Stimulated activated CD4-positive, alpha-beta T cell treated with anti-CD3 and anti-CD28 coated beads, Interleukin-15, amount 100 ng/mL, for 48 hours (primary cell): ENCODE measurements around the gene ST3GAL5.
"Not testable (repeated sequence)": the region's sequence is repeated elsewhere in the genome, so short reads cannot be mapped to it uniquely, and the experiment has no call there.

Experiments used
- DNase-seq, 2 donors: peaks; one replicate each; pipeline ENCODE4 v3.0.0-alpha.2; 2020; ENCODE audit warnings: low read depth in 2 of 2

The ST3GAL5 gene

GRCh38 chr2:85838181-85838580 lies 50.6 kb downstream of the ST3GAL5 start:
- no peak for DNase-seq

GRCh38 chr2:85834466-85834865 lies 54.3 kb downstream of the ST3GAL5 start:
- DNase-seq: no peak

GRCh38 chr2:85831735-85832134 lies 57.1 kb downstream of the ST3GAL5 start:
- no peak for DNase-seq

DNA sequence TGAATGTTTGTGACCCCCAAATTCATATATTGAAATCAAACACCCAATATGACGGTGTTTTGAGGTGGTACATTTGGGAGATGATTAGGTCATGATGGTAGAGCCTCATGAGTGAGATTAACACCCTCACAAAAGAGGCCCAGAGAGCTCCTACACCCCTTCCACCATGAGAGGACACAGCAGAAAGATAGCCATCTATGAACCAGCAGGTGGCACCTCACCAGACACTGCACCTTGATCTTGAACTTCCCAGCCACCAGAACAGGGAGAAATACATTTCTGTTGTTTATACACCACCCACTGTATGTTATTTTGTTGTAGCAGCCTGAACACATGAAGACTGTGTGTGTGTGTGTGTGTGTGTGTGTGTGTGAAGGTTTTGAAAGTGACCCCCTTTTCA lies 58.1 kb downstream of the ST3GAL5 start:
- no peak for DNase-seq

DNA sequence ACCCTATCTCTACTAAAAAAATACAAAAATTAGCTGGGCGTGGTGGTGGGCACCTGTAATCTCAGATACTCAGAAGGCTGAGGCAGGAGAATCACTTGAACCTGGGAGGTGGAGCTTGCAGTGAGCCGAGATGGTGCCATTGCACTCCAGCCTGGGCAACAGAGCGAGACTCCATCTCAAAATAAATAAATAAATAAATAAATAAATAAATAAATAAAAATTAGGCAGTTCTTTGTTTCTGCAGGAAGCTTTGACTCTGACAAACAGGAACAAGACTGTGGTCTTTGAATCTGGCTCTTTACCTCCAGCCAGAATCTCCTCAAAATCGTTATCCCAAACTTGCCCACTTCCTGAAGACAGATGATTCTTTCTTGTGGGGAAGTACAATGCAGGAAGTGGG lies 59.4 kb downstream of the ST3GAL5 start:
- not testable (repeated sequence) for DNase-seq

GRCh38 chr2:85828725-85829124 lies 60.1 kb downstream of the ST3GAL5 start:
- DNase-seq: no peak

GRCh38 chr2:85827879-85828569 lies 60.8 kb downstream of the ST3GAL5 start:
- DNase-seq: no peak

- DNase-seq: peak; percentile 60 to 77
These were observed 61.6 kb downstream of the ST3GAL5 start for GRCh38 chr2:85826990-85827878.

DNA sequence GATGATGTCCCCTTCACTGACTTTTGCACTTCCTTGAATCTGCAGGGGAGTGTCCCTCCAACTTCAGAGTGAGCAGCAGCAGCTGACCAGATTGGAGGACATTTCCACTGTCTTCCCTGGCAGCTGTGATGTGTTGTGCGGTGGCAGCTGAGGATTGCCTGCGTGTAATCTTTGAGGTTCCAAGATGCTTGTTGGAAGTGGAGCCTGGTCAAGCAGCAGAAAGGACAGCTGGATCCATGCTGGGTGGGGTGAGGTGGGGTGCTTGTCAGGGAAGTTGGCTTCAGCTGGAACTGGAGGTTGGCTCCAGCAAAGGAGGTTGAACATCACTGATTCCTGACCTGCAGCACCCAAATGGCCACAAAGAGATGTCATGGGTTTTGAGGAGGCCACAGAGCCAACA lies 64.8 kb downstream of the ST3GAL5 start:
- no peak for DNase-seq

GRCh38 chr2:85822766-85823165 lies 66.0 kb downstream of the ST3GAL5 start:
- DNase-seq: no peak

GRCh38 chr2:85819811-85820510 lies 68.8 kb downstream of the ST3GAL5 start:
- no peak for DNase-seq

DNA sequence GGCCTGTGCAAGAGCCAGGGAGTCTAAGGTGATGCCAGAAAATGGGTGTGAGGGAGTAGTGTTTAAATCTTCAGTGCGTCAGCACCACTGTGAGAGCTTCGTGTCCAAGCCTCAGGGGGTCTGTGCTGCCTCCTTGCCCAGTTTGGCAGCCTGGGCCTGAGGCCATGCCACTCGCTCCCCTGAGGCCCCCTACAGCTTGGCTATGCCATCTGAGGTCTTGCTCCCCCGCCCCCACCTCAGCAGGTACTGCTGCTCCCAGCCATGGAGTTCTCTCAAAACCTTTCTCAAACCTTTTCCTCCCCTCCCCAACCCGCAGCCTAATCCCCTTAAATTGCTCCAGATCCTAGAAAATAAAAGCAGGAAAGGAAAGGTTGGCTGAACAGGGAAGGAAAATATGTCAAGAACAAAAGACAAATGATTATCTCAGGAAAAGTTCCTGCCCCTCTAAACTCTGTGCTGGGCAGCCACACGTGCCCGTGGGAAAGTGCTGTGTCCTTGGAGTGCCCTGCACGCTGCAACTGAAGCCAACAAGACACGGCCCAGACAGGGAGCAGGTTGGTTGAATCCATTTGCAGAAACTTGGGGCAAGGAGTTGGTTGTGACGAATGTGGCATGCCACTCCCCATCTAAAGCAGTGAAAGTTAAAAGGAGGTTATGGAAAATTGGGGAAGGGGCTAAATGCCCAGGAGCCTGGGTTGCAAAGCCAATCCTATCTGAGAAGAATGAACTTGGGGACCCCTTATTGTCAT lies 73.8 kb downstream of the ST3GAL5 start:
- DNase-seq: no peak

GRCh38 chr2:85813982-85814801 lies 74.6 kb downstream of the ST3GAL5 start:
- peak; percentile 66 to 79 for DNase-seq

DNA sequence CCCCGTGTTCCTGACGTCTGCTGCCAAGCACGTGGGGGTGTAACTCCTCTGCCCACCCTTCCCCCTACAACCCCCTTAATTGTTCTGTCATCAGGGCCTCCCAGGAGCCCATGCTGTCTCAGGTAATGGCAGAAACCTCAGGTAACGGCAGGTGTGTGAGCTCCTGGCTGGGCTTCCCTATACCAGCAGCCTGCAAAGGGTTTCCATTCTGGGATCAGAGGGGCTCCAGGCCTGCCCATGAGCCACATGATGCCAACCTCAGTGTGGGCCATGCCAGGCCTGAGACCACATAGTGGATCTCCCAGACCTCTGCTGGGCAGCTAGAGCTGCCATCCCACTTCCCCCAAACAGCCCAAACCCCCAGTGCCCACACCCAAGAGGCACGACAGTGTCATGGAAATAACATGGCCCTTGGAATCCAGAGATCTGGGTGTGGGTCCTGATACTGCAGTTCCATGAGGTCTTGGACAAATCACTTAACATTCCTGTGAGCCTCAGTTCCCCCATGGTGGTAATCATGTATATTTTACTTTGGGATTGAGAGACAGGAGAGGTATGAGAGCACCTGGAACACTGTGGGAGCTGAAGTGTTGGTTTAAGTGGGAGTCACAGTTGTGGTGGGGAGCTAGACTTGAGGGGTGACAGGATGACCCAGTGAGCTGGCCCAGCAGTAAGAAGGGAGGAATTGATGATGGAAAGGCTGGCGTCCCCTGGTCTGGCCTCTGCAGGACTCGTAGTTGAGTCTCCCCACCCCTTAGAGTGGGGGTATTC lies 75.4 kb downstream of the ST3GAL5 start:
- no peak for DNase-seq

DNA sequence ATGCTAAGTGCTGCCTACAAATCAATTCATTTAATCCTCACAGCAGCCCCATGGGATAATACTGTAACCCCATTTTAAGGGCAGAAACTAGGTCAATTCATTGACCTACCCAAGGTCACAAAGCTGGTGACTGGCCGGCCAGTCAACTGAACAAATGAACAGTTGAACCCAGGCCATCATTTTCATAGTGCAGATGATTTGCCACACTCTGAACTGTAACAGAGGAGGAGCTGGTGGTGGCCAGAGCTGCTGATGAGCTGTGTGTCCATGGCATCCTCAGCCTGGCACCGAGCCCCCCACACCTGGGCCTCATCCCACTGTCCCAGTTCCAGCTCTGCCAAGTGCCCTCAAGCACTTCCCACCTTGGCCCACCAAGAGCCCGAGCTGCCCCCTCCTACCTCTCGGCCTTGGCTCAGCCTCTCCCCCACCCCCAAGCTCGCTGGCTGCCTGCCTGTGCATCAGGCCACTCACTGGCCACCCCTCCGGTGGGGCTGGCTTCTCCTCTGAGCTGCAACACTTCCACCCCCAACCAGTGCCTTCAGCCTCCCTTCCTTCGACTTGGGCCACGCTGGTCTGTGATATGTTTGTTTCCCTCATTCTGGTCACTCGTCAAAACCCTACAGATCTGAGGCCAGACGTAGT lies 76.6 kb downstream of the ST3GAL5 start:
- no peak for DNase-seq

DNA sequence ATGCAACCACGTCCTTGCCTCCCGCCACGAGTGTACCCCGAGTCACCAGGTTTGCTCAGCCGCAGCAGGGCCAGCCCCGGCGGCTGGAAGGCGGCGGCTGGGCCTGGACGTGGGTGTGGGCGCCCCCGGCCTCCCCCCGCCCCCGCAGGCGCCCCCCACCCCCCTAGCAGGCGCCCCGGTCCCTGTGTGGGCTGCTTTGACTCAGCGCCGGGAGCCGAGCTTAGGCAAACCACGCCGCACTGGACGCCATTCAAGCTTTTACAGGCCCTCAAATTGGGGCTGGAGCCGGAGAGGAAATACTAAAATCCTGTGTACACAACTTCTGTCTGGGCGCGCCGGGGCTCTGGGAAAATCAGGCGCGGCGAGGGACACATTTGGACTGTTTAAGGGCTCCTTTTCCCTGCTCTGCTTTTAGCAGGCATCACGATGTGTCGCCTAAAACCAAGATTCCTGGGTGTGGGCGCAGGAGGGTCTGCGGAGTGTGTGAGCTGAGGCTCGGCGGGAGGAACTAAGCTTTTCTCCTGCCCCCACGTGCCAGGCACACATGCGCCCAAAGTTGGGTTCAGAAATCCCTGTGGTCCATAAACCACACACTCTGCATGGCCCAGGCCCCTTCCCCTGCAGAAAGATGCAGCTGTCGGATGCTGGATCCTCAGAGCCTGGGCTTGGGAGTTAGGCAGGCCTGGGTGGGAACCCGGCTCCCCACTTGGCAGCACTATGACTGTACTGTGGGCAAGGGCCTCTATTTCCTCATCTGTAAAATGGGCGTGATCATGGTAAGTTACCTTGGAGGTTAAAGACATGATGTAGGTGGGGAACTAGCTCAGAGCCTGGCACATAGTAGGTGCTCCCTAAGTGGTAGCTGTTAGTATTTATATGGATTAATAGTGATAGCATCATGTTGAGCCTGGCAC lies 77.4 kb downstream of the ST3GAL5 start:
- no peak for DNase-seq

DNA sequence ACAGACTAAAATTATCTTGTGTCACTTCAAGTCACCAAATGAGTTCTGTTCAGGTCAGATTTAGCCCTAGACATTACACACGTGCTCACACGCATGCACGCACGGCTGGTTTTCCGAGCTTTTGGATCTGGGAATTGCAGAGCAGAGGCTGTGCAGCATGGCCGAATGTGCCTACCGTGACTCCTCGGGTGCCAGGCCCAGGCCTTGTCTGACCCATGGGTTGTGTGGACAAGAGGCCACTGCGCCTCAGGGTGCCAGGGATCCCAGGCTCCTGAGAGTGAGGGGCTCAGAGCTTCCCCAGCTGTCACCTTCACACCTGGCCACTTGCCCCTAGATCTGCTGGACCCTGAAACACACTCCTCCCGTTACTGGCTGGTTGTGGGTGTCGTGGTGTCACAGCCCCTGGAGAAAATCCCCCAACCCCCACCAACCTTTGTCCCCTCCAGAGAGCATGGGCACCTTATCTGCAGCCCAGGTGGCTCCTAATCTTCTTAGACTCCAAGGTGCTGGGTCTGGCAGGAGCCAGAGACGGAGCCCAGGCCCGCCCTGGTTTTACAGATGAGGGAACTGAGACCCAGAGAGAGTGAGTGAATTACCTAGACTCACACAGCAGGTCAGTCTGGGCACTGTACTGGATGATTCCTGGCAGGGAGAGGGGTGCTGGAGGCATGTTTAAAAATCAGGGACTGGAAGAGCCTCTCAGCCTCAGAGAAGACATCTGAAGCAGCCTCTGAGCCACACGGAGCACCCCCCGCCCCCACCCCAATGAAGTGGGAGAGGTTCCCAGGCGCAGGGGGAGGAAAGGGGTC lies 78.2 kb downstream of the ST3GAL5 start:
- DNase-seq: no peak

DNA sequence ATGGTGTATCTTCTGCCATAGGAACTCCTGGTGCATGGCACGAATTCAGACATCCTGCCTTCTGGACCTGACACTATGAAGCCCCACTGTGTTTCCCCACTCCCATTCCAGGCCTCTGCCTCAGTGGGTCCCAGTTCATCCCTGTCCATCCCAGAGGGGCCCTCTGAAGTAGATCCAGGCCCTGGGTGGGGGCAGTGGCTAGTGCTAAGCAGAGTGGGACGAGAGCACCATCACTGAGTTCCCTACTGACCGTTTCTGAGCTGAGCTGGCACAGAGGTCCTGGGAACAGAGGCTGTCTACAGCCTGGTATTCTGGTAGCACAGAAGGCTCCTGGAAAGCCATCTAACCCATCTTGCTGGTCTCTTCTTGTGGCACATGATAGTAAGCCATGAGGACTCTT lies 81.0 kb downstream of the ST3GAL5 start:
- no peak for DNase-seq
